Astrocyte of the cerebellum (primary cell): ENCODE results near the gene SLC12A8.

Source experiments
- DNase-seq: peaks from one replicate; pipeline ENCODE4 v3.0.0-alpha.2; 2011; ENCODE audit warnings: low read depth
- H3K4me3 ChIP-seq: 2 replicates; pipeline ENCODE4 v1.5.1; 2011; ENCODE audit warnings: mild to moderate bottlenecking, low read depth, low read length, moderate library complexity
- in situ Hi-C: cut with HindIII; loops from 2 replicates; pipeline ENCODE4 v1.10.0; 2017; ENCODE audit warnings: low sequenced_read_pairs
- TF ChIP-seq, protein P1 (sequence below): IDR thresholded peaks from 2 replicates; pipeline ENCODE4 v1.5.1; 2012; ENCODE audit warnings: low read length, low read depth, moderate library complexity, mild to moderate bottlenecking; ENCODE audit errors: missing control alignments

The SLC12A8 gene

DNA sequence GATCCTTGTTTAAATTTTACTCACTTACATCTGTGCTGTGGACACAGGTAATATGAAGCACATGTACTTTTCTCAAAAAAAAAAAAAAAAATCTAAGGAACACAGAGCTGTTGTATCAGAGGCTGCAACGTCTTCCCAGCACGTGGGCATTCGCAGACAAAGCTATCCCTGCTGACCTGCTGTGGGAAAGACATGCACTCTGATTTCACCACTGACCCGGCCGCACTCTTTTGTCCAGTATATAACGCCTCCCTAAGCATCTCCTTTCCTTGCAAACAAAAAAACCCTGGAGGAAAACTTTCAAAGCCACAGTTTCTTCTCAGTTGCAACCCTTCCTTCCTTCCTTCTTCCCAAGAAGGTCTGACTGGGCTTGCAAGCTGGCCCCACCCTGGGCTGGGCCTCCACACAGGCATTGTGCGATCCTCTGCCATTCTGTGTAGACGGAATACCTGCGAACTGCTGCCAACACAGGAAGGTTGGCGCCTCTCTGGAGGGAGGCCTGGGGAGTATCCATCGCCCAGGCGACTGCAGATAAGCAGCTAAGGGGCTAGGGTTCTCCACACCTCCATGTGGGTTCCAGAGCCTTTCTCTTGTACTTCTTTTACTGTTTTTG is 50.8 kb downstream of the SLC12A8 start:
- TF ChIP-seq, protein P1, sequence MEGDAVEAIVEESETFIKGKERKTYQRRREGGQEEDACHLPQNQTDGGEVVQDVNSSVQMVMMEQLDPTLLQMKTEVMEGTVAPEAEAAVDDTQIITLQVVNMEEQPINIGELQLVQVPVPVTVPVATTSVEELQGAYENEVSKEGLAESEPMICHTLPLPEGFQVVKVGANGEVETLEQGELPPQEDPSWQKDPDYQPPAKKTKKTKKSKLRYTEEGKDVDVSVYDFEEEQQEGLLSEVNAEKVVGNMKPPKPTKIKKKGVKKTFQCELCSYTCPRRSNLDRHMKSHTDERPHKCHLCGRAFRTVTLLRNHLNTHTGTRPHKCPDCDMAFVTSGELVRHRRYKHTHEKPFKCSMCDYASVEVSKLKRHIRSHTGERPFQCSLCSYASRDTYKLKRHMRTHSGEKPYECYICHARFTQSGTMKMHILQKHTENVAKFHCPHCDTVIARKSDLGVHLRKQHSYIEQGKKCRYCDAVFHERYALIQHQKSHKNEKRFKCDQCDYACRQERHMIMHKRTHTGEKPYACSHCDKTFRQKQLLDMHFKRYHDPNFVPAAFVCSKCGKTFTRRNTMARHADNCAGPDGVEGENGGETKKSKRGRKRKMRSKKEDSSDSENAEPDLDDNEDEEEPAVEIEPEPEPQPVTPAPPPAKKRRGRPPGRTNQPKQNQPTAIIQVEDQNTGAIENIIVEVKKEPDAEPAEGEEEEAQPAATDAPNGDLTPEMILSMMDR, result no peak
- in situ Hi-C loops, result no loop called here
- DNase-seq, result no peak
- no peak overlapping the region for H3K4me3 ChIP-seq

DNA sequence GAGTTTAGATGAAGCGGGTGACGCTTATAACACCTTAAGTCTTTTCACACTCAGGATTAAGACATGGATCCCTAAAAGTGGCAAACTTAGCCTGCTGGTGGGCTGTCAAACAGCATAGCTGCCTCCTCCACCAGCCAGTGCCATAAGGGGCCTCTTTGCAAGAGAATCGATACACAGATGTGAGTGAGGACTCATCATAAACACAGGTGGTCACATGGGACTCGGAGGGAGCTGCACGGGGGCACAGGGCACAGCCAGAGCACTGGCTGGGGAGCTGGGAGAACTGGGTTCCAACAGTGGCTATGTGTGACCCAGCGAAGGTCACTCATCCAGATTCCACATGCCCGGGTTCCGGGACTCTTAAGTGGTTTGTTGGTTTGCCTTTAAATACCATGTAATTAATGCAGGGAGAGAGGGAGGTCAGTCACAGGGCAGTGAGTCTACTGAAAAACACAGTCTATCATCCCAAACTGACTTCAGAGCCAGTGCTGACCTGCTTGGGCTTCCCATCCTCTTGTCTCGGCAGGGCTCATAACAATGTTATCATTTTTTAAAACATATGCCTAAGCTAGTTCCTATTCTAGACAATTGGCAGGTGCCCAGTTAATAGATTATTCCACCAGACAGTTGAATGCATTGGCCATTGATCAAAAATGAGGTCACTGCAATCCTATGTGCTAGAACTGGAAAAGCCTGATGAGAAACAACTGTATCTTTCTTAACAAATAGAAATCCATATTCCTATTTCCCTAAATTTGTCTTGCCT is 51.8 kb downstream of the SLC12A8 start:
- TF ChIP-seq, protein P1, result no peak
- peak; percentile 69 for DNase-seq
- H3K4me3 ChIP-seq, result no peak overlapping the region
- in situ Hi-C loops, result no loop called here

DNA sequence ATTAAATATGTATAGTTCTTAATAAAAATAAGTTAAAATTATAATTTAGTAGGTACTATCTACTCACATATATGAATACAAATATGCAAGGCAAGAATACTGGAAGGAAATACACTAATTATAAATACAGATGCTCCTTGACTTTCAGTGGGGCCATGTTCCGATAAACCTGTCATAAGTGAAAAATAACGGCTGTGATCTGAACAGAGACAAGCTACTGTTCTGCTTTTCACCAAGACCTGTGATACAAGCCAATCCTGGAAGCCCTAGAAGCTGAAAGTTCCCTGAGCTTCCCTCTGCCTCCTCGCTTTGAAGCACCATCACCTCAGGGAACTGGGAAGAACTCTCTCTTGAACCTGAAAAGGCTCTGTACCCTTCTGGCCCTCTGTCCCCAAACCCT is 55.4 kb downstream of the SLC12A8 start:
- in situ Hi-C loops, result no loop called here
- TF ChIP-seq, protein P1, result no peak
- no peak overlapping the region for H3K4me3 ChIP-seq
- DNase-seq, result no peak

DNA sequence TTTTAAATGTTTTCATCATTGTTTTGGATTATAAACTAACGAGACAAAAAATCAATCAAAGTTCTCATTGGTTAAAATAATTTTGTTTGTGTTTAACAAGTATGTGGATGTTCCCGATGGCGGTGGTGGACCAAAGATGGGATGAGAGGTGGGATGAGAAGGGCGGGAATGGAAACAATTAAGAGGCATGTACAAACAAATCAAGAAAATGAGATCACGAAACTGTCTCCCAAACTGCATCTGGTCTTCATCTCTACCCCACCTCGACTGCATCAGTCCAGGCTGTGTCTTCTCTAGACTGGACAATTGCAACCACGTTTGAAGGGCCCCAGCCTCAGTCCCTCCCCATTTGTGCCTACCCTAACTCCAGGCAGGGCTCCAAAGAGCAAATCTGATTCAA is 56.1 kb downstream of the SLC12A8 start:
- TF ChIP-seq, protein P1, result no peak
- H3K4me3 ChIP-seq, result no peak overlapping the region
- in situ Hi-C loops, result no loop called here
- no peak for DNase-seq

DNA sequence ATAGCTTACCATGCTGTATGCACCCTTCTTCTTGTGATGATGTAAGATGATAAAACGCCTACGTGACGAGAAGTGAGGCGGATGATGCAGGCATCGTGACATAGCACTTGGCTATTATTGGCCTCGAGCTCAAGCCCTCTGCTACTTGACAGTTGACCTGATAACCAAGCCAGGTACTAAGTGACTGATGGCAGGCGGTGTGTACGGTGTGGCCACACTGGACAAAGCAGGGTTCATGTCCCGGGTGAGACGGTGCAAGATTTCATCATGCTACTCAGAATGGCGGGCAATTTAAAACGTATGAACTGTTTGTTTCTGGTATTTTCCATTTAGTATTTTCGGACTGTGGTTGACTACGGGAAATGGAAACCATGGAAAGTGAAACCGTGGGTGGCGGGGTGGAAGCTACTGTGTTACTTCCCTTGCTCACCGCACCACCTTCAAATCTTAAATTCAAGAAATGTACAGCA is 57.7 kb downstream of the SLC12A8 start:
- no peak for DNase-seq
- in situ Hi-C loops, result no loop called here
- H3K4me3 ChIP-seq, result no peak overlapping the region
- TF ChIP-seq, protein P1, result no peak

DNA sequence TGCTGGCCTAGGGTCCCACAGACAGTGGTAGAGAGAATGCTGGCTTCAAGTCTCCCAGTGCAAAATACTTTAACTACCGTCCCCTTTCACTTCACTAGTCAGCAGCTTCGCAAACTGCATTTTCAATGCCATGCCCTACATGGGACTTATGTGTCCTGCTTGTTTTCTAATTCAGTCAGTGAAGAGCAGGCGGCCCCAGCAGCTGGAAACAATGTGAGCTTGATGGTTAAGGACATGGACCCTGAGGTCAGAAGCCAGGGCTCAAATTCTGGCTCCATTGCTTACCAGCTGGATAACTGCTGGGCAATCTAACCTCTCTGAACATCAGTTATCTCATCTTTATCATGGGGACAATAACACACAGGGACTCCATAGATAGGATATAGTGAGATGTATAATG is 58.4 kb downstream of the SLC12A8 start:
- in situ Hi-C loops, result no loop called here
- DNase-seq, result no peak
- TF ChIP-seq, protein P1, result no peak
- no peak overlapping the region for H3K4me3 ChIP-seq
